ENCODE data around the gene OR51G2. TPM values are rescaled to one million over a fixed set of nuclear protein-coding genes. Genes with fewer than 3 reads are reported as not detected.

OR51G2 gene
- total RNA-seq, 1 experiment from 2014 or later: not detected

GRCh38 chr11:4960877-4961276 lies 41.7 kb upstream of the OR51G2 start:
- no peak for TF ChIP-seq EZH2 (IDR thresholded peaks at IDR 0.05)
- no peak for TF ChIP-seq TCF7L2 (IDR thresholded peaks at IDR 0.05; ENCODE audit: borderline replicate concordance, extremely low read depth, insufficient read depth, insufficient read length)
- TF ChIP-seq ELF1 (IDR thresholded peaks at IDR 0.05; ENCODE audit: borderline replicate concordance, low read depth): no peak
- no peak for TF ChIP-seq ATF3 (IDR thresholded peaks at IDR 0.05)
- no peak for TF ChIP-seq SP1 (IDR thresholded peaks at IDR 0.05; ENCODE audit: low read depth)
- TF ChIP-seq ZNF274 (IDR thresholded peaks at IDR 0.05; ENCODE audit: low read depth, low read length): no peak
- no peak for TF ChIP-seq SRF (IDR thresholded peaks at IDR 0.05; ENCODE audit: low read depth)
- no peak for TF ChIP-seq JUND (IDR thresholded peaks at IDR 0.05)
- no peak for TF ChIP-seq CBX3 (IDR thresholded peaks at IDR 0.05; ENCODE audit: low read depth)
- TF ChIP-seq POLR2A (IDR thresholded peaks at IDR 0.05; ENCODE audit: borderline replicate concordance, extremely low read depth, insufficient read depth, insufficient read length): no peak
- no peak for TF ChIP-seq EZH2phosphoT487 (IDR thresholded peaks at IDR 0.05; ENCODE audit: borderline replicate concordance)
- TF ChIP-seq EGR1 (IDR thresholded peaks at IDR 0.05; ENCODE audit: low read depth): no peak
- TF ChIP-seq ZFX (IDR thresholded peaks at IDR 0.05): no peak
- TF ChIP-seq CEBPB (IDR thresholded peaks at IDR 0.05; ENCODE audit: low read depth): no peak
- ChIA-PET CTCF (no interaction called here), POLR2A (no interaction called here), RAD21 (ENCODE audit: low non-redundant PET in 1 of 2, low total read pairs in 2 of 2, uncharacterized antibody in 2 of 2, unreplicated experiment in 2 of 2) (no interaction called here)
- Histone ChIP-seq H3K9ac (ENCODE audit: low read length) (no peak overlapping the region), H3K27ac (ENCODE audit: low read depth, low read length) (no peak overlapping the region), H3K9me3 (ENCODE audit: control insufficient read depth in 1 of 2, insufficient read depth in 1 of 2, low read depth in 1 of 2, low read length in 2 of 2) (no peaks in the 10 kb centered on the region), H3K79me2 (ENCODE audit: insufficient read depth, low read length) (no peaks in the 10 kb centered on the region), H4K20me1 (ENCODE audit: insufficient read depth) (no peaks in the 10 kb centered on the region), H3K4me1 (ENCODE audit: control insufficient read depth in 1 of 2, insufficient read depth in 2 of 2, low read length in 2 of 2) (no peaks in the 10 kb centered on the region), H3K36me3 (ENCODE audit: control insufficient read depth in 1 of 2, insufficient read depth in 2 of 2, low read length in 2 of 2) (no peaks in the 10 kb centered on the region), H3K4me2 (ENCODE audit: low read length) (no peak overlapping the region), H3K4me3 (replicated peaks in 1 of 2; ENCODE audit: low read depth in 1 of 2, low read length in 2 of 2) (no peak overlapping the region), H3K27me3 (ENCODE audit: insufficient read depth, low read length) (peaks cover 39% of the 10 kb centered on the region), H2AFZ (ENCODE audit: low read depth, low read length, poor library complexity, severe bottlenecking) (no peak overlapping the region), H3K9me2 (ENCODE audit: insufficient read depth) (no peaks in the 10 kb centered on the region)
- ATAC-seq: no peak
- DNase-seq (ENCODE audit: low read depth, low spot score): no peak
- intact Hi-C loops (cut with micrococcal nuclease): no loop called here
- BruUV-seq (replicated peaks): no TSS peak

- RAD21 ChIA-PET (ENCODE audit: low non-redundant PET in 1 of 2, low total read pairs in 2 of 2, uncharacterized antibody in 2 of 2, unreplicated experiment in 2 of 2): no interaction called here
- BruUV-seq (replicated peaks): no TSS peak
- Histone ChIP-seq H3K4me3 (replicated peaks in 1 of 2; ENCODE audit: low read depth in 1 of 2, low read length in 2 of 2) (no peak overlapping the region), H2AFZ (ENCODE audit: low read depth, low read length, poor library complexity, severe bottlenecking) (no peak overlapping the region), H3K4me1 (ENCODE audit: control insufficient read depth in 1 of 2, insufficient read depth in 2 of 2, low read length in 2 of 2) (no peaks in the 10 kb centered on the region), H3K79me2 (ENCODE audit: insufficient read depth, low read length) (no peaks in the 10 kb centered on the region), H3K9me3 (ENCODE audit: control insufficient read depth in 1 of 2, insufficient read depth in 1 of 2, low read depth in 1 of 2, low read length in 2 of 2) (no peaks in the 10 kb centered on the region), H3K4me2 (ENCODE audit: low read length) (no peak overlapping the region), H4K20me1 (ENCODE audit: insufficient read depth) (no peaks in the 10 kb centered on the region), H3K9ac (ENCODE audit: low read length) (no peak overlapping the region), H3K9me2 (ENCODE audit: insufficient read depth) (no peaks in the 10 kb centered on the region), H3K27me3 (ENCODE audit: insufficient read depth, low read length) (peaks cover 28% of the 10 kb centered on the region), H3K36me3 (ENCODE audit: control insufficient read depth in 1 of 2, insufficient read depth in 2 of 2, low read length in 2 of 2) (no peaks in the 10 kb centered on the region), H3K27ac (ENCODE audit: low read depth, low read length) (no peak overlapping the region)
- DNase-seq (ENCODE audit: low read depth, low spot score): no peak
- ATAC-seq: no peak
- POLR2A ChIA-PET: no interaction called here
- TF ChIP-seq CBX3 (IDR thresholded peaks at IDR 0.05; ENCODE audit: low read depth): no peak
- TF ChIP-seq POLR2AphosphoS5 (IDR thresholded peaks at IDR 0.05; ENCODE audit: low read depth, low read length): no peak
- TF ChIP-seq ZNF274 (IDR thresholded peaks at IDR 0.05; ENCODE audit: low read depth, low read length): no peak
- TF ChIP-seq RAD21 (IDR thresholded peaks at IDR 0.05; ENCODE audit: low read depth): no peak
- no peak for TF ChIP-seq ELF1 (IDR thresholded peaks at IDR 0.05; ENCODE audit: borderline replicate concordance, low read depth)
- TF ChIP-seq CTCF (IDR thresholded peaks at IDR 0.05 in 2 of 3, conservative IDR thresholded peaks at IDR 0.05 in 1 of 3; ENCODE audit: borderline replicate concordance in 1 of 3, insufficient read depth in 1 of 3, low read depth in 2 of 3, low read length in 2 of 3): no peak
- TF ChIP-seq SRF (IDR thresholded peaks at IDR 0.05; ENCODE audit: low read depth): no peak
- no peak for TF ChIP-seq YY1 (IDR thresholded peaks at IDR 0.05; ENCODE audit: extremely low read depth, insufficient replicate concordance, low read depth, low read length)
- TF ChIP-seq EZH2 (IDR thresholded peaks at IDR 0.05): no peak
- no peak for TF ChIP-seq CEBPB (IDR thresholded peaks at IDR 0.05; ENCODE audit: low read depth)
- no peak for TF ChIP-seq ATF3 (IDR thresholded peaks at IDR 0.05)
- CTCF ChIA-PET: no interaction called here
- intact Hi-C loops (cut with micrococcal nuclease): no loop called here
Observed at GRCh38 chr11:4957396-4957795, 38.2 kb upstream of the OR51G2 start.
